ENCODE data around the gene SMYD5.

GRCh38 chr2:73187549-73187948, 26.5 kb upstream of the SMYD5 start:
- no peak for TF ChIP-seq EZH2phosphoT487 (IDR thresholded peaks at IDR 0.05; ENCODE audit: insufficient read depth, low read depth)
- TF ChIP-seq EZH2 (IDR thresholded peaks at IDR 0.05; ENCODE audit: insufficient read depth, poor library complexity, severe bottlenecking), result no peak
